Measurements from ENCODE around the gene ARHGEF39. TPM values are rescaled to one million over a fixed set of nuclear protein-coding genes. Genes with fewer than 3 reads are reported as not detected.

The ARHGEF39 gene
- total RNA-seq, 1 experiment from 2014 or later = 15.4 TPM

DNA sequence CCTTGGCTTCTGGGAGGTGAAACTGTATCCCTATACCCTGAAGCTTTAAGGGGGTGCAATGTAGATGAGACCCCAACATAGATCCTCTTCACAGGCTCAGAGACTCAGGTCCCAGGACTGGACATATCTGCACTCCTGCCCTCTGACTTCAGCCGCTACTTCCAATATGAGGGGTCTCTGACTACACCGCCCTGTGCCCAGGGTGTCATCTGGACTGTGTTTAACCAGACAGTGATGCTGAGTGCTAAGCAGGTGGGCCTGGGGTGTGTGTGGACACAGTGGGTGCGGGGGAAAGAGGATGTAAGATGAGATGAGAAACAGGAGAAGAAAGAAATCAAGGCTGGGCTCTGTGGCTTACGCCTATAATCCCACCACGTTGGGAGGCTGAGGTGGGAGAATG lies 14.1 kb upstream of the ARHGEF39 start:
- Mint-ChIP-seq H3K9me3 (ENCODE audit: low read depth, unreplicated experiment) (no peaks in the 10 kb centered on the region), H3K4me1 (ENCODE audit: low read depth, unreplicated experiment) (peaks cover 12% of the 10 kb centered on the region), H3K27ac (ENCODE audit: unreplicated experiment) (no peak overlapping the region), H3K27me3 (ENCODE audit: unreplicated experiment) (no peaks in the 10 kb centered on the region), H3K4me3 (ENCODE audit: low read depth, unreplicated experiment) (no peak overlapping the region), H3K36me3 (ENCODE audit: insufficient read depth, unreplicated experiment) (peaks cover 11% of the 10 kb centered on the region)
- no peak for DNase-seq
- no TSS peak for BruUV-seq (replicated peaks)
- CTCF ChIA-PET = no interaction called here
- TF ChIP-seq, protein P1, sequence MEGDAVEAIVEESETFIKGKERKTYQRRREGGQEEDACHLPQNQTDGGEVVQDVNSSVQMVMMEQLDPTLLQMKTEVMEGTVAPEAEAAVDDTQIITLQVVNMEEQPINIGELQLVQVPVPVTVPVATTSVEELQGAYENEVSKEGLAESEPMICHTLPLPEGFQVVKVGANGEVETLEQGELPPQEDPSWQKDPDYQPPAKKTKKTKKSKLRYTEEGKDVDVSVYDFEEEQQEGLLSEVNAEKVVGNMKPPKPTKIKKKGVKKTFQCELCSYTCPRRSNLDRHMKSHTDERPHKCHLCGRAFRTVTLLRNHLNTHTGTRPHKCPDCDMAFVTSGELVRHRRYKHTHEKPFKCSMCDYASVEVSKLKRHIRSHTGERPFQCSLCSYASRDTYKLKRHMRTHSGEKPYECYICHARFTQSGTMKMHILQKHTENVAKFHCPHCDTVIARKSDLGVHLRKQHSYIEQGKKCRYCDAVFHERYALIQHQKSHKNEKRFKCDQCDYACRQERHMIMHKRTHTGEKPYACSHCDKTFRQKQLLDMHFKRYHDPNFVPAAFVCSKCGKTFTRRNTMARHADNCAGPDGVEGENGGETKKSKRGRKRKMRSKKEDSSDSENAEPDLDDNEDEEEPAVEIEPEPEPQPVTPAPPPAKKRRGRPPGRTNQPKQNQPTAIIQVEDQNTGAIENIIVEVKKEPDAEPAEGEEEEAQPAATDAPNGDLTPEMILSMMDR (IDR thresholded peaks at IDR 0.05; ENCODE audit: unreplicated experiment) = no peak
- intact Hi-C loops (cut with micrococcal nuclease; ENCODE audit: unreplicated experiment) = no loop called here

DNA sequence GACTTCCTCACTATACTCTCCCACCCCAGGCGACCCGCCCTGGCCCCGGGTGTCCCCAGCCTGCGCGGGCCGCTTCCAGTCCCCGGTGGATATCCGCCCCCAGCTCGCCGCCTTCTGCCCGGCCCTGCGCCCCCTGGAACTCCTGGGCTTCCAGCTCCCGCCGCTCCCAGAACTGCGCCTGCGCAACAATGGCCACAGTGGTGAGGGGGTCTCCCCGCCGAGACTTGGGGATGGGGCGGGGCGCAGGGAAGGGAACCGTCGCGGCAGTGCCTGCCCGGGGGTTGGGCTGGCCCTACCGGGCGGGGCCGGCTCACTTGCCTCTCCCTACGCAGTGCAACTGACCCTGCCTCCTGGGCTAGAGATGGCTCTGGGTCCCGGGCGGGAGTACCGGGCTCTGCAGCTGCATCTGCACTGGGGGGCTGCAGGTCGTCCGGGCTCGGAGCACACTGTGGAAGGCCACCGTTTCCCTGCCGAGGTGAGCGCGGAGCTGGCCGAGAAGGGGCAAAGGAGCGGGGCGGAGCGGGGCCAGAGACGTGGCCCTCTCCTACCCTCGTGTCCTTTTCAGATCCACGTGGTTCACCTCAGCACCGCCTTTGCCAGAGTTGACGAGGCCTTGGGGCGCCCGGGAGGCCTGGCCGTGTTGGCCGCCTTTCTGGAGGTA lies 10.9 kb upstream of the ARHGEF39 start:
- H3K4me1 Mint-ChIP-seq (ENCODE audit: low read depth, unreplicated experiment) = peaks cover 23% of the 10 kb centered on the region
- intact Hi-C loops (cut with micrococcal nuclease; ENCODE audit: unreplicated experiment) = no loop called here
- no peaks in the 10 kb centered on the region for H3K27me3 Mint-ChIP-seq (ENCODE audit: unreplicated experiment)
- H3K9me3 Mint-ChIP-seq (ENCODE audit: low read depth, unreplicated experiment) = no peaks in the 10 kb centered on the region
- H3K4me3 Mint-ChIP-seq (ENCODE audit: low read depth, unreplicated experiment) = no peak overlapping the region
- TF ChIP-seq, protein P1 (IDR thresholded peaks at IDR 0.05; ENCODE audit: unreplicated experiment) = no peak
- H3K27ac Mint-ChIP-seq (ENCODE audit: unreplicated experiment) = no peak overlapping the region
- no peak for DNase-seq
- H3K36me3 Mint-ChIP-seq (ENCODE audit: insufficient read depth, unreplicated experiment) = peaks cover 5% of the 10 kb centered on the region
- no TSS peak for BruUV-seq (replicated peaks)
- CTCF ChIA-PET = no interaction called here

DNA sequence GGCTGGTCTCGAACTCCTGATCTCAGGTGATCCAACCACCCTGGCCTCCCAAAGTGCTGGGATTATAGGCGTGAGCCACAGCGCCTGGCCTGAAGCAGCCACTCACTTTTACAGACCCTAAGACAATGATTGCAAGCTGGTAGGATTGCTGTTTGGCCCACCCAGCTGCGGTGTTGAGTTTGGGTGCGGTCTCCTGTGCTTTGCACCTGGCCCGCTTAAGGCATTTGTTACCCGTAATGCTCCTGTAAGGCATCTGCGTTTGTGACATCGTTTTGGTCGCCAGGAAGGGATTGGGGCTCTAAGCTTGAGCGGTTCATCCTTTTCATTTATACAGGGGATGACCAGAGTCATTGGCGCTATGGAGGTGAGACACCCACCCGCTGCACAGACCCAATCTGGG lies 10.2 kb upstream of the ARHGEF39 start:
- Mint-ChIP-seq H3K36me3 (ENCODE audit: insufficient read depth, unreplicated experiment) (peaks cover 5% of the 10 kb centered on the region), H3K9me3 (ENCODE audit: low read depth, unreplicated experiment) (no peaks in the 10 kb centered on the region), H3K4me3 (ENCODE audit: low read depth, unreplicated experiment) (no peak overlapping the region), H3K4me1 (ENCODE audit: low read depth, unreplicated experiment) (peaks cover 23% of the 10 kb centered on the region), H3K27me3 (ENCODE audit: unreplicated experiment) (no peaks in the 10 kb centered on the region), H3K27ac (ENCODE audit: unreplicated experiment) (no peak overlapping the region)
- intact Hi-C loops (cut with micrococcal nuclease; ENCODE audit: unreplicated experiment) = no loop called here
- TF ChIP-seq, protein P1 (IDR thresholded peaks at IDR 0.05; ENCODE audit: unreplicated experiment) = no peak
- DNase-seq = no peak
- no TSS peak for BruUV-seq (replicated peaks)
- CTCF ChIA-PET = interaction anchor here (0.6 kb wide), 1 partner anchor 13 kb away, joined by 3 read pairs; no protein-coding TSS in a partner anchor

DNA sequence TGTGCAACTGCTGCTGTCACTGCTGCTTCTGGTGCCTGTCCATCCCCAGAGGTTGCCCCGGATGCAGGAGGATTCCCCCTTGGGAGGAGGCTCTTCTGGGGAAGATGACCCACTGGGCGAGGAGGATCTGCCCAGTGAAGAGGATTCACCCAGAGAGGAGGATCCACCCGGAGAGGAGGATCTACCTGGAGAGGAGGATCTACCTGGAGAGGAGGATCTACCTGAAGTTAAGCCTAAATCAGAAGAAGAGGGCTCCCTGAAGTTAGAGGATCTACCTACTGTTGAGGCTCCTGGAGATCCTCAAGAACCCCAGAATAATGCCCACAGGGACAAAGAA lies 9.0 kb upstream of the ARHGEF39 start:
- Mint-ChIP-seq H3K27ac (ENCODE audit: unreplicated experiment) (no peak overlapping the region), H3K27me3 (ENCODE audit: unreplicated experiment) (no peaks in the 10 kb centered on the region), H3K9me3 (ENCODE audit: low read depth, unreplicated experiment) (no peaks in the 10 kb centered on the region), H3K4me1 (ENCODE audit: low read depth, unreplicated experiment) (peaks cover 31% of the 10 kb centered on the region), H3K4me3 (ENCODE audit: low read depth, unreplicated experiment) (no peak overlapping the region), H3K36me3 (ENCODE audit: insufficient read depth, unreplicated experiment) (no peaks in the 10 kb centered on the region)
- no TSS peak for BruUV-seq (replicated peaks)
- TF ChIP-seq, protein P1 (IDR thresholded peaks at IDR 0.05; ENCODE audit: unreplicated experiment) = no peak
- no peak for DNase-seq
- CTCF ChIA-PET = interaction anchor here (1.2 to 1.3 kb wide), 2 partner anchors 15 to 23 kb away, joined by 4 to 6 read pairs; no protein-coding TSS in a partner anchor
- intact Hi-C loops (cut with micrococcal nuclease; ENCODE audit: unreplicated experiment) = no loop called here
